Umbilical cord (tissue), 2 donors: ENCODE results near the gene ENTR1. TPM values are rescaled to one million over a fixed set of nuclear protein-coding genes. Genes with fewer than 3 reads are reported as not detected.

Source experiments
- DNase-seq: peaks from one replicate; pipeline ENCODE4 v3.0.0-alpha.2; 2015; ENCODE audit warnings: low spot score
- total RNA-seq: library from RNA; depleted of rRNA; stranded (reverse); fragments of >200 nt; gene quantifications from one replicate; pipeline ENCODE4 v1.2.3, GENCODE V29; 2014; ENCODE audit warnings: low replicate concordance; ENCODE audit not compliant: insufficient read depth

The ENTR1 gene, protein sequence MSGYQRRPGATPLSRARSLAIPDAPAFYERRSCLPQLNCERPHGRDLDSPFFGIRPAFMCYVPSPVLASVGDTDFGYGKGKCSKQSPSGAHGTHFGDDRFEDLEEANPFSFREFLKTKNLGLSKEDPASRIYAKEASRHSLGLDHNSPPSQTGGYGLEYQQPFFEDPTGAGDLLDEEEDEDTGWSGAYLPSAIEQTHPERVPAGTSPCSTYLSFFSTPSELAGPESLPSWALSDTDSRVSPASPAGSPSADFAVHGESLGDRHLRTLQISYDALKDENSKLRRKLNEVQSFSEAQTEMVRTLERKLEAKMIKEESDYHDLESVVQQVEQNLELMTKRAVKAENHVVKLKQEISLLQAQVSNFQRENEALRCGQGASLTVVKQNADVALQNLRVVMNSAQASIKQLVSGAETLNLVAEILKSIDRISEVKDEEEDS
- total RNA-seq, result 59.9 TPM

DNA sequence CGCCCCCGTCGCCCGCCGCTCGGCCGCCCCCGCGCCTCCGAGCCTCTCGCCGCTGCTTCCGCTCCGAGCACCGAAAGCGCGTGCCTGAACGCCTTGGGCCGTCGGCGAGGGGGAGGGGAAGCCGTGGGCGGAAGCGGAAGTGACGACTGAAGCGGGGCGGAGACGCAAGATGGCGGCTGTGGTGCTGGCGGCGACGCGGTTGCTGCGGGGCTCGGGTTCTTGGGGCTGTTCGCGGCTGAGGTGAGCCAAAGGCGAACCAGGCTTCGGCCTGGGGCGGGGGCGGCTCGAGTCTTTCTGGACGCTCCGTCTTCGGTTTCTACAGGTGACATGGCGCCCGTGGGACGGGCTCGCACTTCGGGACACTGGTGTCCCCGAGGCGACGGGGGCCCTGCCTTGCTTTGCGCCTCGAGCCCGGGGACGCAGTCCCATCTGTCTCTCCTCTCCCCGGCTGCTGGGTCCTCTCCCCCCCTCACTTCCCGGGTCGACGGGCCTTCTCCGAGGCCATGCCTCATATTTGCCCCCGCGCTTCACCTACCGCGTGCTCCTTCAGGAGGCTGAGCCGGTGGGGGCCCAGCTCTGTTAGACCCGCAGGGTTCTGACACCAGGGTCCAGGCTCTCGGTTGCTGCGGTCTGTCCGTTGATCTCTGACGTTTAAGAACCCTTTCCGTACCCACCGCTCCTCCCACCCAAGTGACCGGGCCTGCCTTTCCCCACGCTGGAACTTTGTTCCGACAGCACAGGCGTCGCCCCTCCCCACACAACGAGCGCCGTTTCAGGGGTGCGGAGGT lies at the start of gene ENTR1, which contains the start of gene PMPCA:
Gene ENTR1 (minus strand): TSS at position 115 of the 788 bp plus-strand sequence. CDS start 217 bp downstream, outside the sequence.
Gene PMPCA (plus strand): TSS at position 159 of the 788 bp plus-strand sequence. CDS start 11 bp downstream, at position 170.
- DNase-seq, result peak; percentile 89

DNA sequence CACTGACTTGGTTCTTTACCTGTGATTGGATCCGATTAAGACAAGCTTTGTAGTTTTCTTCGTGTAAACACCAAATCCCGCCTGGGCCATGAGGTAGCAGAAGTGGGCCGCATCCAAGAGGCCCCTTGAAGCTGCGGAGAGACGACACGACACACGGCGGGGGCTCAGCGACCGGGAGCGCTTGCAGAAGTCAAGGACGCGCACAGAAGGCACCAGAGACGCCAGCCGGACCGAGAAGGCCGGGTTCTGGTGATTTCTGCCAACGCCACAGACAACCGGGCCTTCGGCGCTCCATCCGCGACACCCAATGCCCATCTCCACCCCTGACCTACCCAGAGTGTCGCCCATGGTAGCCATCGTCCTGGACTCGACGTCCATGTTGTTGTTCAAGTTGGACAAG lies 49.0 kb upstream of the ENTR1 start:
- no peak for DNase-seq

DNA sequence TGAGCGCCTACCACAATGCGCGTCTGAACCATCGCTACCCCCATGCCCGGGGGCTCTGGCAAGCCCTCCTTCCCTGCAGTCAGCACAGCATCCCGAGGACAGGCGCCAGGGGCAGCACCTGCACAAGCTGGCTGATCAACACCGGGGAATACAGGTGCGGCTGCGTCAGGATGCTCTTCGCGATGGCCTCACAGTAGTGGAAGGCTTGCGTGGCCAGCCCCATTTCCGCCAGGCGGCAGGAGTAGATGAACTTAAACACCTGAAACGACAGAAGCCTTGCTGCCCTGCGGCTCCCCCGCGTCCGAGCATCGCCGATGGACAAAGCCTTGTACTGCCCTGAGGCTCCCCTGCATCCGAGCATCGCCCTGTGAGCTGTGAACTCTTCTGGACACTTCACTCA lies 46.9 kb upstream of the ENTR1 start:
- DNase-seq, result no peak

DNA sequence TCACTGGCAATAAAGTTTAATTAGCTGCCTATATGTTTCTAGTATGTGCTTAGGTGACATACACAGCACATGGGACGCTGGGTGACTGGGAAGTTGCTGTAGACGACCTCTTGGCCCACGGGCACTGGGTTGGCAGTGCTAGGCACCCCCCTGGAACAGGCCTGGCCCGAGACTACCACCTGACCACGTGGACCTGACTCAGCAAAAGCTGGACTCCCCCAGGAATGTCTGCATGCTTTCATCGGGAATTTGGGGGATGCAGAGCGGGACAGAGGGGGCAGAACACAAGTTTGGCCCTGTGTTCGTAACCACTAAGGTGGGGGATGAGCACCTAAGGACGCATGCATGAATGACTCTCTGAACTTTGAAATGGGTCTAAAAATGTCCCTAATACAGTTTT lies 45.8 kb upstream of the ENTR1 start:
- no peak for DNase-seq

DNA sequence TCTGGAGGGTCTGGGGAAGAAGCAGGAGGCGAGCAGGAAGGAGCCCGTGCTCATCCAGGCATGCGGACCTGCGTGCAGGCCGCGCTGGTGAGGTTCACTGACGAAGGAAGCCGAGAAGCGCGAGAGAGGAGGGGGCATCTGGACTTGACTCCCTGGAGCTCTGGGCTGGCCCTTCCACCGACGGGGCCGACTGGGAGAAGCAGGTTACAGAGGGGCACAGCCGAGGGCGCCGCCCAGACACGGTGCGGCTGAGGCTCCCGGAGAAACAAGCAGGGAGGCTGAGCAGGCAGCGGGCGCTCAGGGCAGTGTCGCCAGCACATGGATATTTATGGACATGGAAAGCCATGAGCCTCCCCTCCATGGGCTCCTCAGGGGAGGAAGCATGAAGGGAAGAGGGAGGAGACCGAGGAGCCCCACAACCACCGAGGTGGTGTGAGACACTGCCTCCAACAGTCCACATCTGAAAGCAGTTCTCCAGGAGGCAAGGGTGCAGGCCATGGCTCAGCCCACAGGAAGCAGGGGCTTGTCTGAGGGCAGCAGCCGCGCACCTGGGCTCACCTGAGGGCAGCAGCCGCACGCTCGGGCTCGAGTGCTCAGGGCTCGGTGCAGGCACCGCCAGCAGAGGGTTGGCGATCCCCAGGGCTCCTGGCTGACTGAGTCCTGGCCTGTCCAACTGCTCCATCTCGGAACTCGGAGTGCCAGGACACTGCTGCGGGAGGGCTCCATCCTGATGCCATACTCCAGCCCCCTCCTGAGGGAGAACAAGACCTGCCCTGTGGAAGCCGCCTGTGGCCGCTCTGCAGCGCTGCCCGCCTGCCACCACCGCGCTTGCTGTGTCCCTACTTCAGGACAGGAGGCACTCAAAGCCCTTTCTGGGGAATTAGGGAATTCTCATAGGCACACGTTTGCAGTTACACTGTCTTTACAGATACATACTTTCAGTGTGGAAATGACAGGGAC lies 44.9 kb upstream of the ENTR1 start:
- DNase-seq, result no peak

DNA sequence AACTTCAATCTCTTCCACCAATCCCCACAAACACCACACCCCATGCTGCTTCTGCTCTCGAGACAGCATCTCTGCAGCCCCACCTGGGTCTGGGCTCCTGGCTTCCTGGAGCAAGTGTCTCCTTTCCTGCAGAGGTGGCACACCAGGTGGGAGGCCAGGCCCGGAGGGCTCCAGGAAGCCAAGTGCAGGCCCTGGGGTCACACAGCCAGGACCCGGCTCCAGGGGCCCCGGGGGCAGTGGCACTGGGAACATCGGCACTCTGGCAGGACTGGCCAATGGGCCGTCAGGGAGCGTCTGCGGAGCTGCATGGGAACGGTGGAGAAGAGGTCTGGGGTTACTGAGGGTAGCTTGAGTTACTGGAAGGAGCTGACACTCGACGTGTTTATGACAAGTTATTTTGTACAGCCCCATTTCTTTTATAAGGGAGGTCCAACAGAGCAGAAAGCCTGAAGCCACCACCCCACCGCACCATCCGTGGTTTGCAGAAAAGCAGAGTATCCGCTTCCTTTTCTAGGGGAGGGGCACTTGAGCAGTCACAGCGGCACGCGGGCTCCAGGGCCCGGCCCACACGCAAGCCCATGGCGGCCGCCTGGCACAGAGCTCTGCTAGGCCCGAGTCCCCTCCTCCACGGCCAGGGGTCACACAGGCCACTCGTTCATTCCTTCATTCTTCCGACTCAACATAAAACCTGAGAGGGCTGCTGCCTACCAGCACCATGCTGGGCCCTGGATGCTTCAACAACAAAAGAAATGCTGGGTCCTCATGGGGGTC lies 43.8 kb upstream of the ENTR1 start:
- DNase-seq, result no peak

DNA sequence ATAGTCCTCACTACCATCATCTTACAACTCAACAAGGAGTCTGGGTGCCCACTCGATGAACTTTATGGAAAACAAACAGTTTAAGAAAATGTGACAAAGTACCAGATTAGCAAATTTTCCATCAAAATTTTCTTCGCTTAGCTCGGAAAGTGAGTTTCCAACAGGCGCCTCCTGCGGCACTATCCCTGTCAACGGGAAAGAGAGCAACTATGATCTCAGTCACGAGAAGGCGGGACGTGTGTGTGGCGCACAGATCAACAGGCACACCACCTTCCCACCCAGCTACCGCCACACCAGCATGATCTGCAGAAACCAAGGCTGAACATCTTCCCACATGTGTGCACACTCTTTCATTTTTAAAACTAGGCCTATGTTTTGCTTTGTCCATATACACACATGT lies 42.9 kb upstream of the ENTR1 start:
- DNase-seq, result no peak

DNA sequence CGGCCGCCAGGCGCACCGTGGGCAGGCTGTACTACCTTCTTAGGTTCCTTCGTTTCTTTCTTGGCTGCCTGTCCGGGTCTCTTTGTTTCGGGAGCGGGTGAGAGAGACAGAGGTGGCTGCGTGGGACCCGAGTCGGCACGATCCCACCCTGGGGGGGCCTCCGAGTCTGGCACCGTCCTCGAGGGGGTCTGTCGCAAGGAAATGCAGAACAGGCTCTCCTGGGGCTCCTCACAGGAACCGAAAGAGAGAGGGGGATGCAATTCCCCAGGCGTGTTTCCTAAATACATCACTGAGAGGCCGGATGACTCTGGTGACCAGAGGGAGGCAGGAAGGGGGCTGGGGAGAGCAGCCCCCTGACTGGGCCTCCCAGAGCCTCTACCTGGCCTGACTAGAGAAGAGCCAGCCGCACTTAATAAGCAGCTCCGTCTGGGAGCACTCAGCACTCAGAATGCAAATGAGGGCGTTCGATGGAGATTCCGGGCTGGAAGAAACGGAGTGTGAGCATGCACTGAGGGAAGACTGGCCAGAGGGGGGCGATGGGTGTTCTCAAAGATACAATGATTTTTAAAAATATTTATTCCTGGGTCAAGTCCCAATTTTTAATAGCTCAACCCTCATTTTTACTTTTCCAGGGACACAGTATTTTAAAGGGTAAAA lies 40.9 kb upstream of the ENTR1 start:
- no peak for DNase-seq

DNA sequence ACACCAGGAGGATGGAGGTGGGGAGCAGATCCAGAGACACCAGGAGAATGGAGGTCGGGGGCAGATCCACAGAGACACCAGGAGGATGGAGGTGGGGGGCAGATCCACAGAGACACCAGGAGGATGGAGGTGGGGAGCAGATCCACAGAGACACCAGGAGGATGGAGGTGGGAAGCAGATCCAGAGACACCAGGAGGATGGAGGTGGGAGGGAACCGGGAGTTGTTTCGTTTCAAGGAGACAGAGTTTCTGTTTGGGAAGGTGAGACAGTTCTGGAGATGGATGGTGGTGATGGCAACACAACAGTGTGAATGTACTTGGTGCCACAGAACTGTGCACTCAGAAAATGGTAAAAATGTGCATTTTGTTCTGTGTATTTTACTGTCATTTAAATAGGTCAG lies 38.2 kb upstream of the ENTR1 start:
- DNase-seq, result no peak

DNA sequence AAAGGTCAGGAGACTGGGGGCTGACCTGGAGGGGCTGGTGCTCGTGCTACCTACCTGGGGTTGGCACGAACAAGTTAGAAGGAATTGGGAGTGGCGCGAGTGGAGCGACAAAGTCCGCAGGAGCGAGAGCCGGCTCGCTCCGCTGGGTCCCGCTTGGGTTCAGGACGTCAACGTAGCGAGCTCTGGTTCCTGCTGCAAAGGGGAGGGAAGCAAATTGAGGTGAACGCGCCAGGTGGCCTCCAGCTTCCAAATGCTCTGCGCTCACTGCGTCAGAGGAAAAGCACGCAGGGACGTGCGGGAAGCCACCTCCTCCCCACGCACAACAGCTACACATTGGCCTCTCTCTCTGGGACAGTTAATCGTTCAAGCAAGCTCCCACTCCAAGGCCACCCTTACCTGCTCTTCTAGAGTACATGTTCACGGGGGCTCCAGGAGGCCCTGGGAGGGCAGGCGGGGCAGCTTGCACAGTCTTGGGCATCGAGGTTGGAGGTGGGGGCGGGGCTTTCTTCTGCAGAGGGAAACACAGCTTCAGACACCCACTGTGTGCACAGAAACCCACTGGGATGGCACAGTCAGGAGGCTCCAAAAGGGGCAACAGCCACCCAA lies 36.9 kb upstream of the ENTR1 start:
- DNase-seq, result no peak

DNA sequence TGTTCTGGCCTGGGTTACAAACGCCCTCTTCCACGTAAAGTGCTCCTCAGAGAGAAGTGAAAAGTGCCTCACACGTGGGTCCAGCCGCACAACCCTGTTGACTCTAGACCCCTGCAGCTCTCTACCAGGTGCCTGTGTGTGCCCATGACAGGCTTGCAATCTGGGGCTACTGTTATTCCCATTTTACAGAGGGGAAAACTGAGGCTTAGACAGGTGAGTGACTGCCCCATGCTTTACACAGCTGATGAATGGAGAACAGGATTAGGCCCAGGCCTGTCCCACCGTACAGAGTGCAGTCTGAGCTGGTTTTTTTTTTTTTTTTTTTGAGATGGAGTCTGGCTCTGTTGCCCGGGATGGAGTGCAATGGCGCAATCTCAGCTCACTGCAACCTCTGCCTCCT lies 35.4 kb upstream of the ENTR1 start:
- DNase-seq, result no peak

DNA sequence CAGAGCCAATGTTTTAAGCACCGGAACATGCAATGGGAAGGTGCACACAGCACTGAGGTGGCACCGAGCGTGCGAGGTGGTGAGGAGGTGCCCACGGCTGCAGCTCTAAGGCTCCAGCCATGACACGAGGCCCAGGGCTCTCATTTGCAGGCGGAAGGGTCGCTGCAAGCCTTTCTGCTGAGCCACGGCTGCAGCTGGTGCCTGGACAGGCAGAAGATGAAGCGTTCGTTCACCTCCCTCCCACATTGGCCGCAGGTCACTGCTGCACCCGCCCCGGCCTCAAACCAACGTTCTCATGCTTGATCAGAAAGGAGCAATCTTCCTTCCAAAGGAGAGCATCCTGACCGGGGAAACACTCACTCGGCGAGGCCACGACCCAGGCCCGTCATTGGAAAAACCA lies 33.7 kb upstream of the ENTR1 start:
- no peak for DNase-seq

DNA sequence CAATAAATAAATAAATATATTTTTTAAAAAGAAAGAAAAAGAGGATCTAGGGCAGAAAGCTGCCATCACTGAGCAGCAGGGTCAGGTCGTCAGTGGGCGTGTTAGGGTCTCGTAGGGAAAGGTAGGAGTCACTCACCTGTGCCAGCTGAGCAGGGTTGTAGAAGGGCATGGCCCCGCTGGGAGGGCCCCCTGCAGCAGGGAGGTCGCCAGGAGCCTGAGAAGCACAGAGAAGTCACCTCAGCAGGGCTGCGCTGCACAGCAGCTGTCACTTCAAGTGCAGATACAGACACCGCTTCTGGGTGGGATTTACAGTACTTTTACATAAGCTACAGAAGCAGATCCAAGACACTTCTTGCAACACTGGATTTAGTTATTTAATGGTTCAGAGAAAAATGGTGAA lies 33.3 kb upstream of the ENTR1 start:
- no peak for DNase-seq

DNA sequence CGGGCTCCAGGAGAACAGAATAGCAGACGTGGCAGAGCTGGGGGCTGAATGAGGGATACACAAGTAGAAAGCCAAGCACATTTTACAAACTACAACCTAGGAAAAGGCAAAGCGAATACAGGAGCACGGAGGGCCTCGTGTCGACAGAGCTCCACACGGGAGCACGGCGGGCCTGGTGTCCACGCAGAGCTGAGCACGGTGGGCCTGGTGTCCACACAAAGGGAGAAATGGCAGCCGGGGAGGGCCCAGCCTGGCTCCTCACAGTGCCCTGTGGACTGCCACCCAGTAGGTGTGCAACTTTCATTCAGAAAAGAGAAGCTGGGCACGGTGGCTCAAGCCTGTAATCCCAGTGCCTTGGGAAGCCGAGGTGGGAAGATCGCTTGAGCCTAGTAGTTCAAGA lies 32.7 kb upstream of the ENTR1 start:
- DNase-seq, result no peak

DNA sequence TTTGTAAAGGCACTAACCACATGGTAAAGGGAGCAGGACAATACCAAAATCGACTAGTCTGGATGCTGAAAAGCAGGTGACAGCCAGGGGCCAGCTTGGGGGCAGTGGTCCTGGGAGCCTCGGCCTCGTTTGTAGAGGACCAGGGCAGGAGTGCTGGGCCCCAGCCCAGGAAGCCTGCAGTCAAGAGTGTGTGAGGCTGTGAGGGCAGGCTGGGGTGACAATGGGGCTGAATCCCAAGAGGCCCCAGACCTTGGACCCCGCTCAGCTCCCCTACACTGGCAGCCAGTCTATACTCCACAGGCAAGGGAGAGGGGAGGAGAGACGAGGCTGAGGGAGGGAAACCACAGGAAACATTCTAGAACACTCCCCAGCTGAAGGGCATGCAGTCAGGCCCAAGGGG lies 31.9 kb upstream of the ENTR1 start:
- no peak for DNase-seq

DNA sequence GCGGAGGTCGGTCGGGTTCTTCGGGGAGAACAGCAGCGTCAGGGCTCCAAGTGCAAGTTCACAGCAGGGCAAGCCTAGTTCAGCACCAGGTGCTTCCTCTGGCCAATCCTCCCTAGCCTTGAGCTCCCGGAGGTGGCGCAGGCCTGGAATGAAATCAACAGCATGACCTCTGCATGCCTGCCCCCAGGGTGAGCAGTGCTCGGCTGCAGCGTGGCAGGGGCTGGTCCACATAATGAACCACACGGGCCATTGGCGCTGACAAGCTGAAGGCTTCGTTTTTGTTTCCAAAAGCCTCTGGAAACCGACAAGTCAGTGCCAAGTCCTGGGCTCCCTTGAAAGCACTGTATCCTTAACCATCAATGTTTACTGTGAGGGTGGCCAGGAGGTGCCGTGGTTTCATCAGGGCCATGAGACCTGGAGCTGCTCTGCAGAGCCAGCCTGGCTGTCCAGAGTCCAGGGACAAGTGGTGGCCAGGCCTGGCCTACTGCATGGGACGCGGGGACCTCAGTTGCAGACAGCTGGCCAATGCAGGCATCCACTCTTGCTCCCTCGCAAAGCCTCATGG lies 31.3 kb upstream of the ENTR1 start:
- DNase-seq, result no peak

DNA sequence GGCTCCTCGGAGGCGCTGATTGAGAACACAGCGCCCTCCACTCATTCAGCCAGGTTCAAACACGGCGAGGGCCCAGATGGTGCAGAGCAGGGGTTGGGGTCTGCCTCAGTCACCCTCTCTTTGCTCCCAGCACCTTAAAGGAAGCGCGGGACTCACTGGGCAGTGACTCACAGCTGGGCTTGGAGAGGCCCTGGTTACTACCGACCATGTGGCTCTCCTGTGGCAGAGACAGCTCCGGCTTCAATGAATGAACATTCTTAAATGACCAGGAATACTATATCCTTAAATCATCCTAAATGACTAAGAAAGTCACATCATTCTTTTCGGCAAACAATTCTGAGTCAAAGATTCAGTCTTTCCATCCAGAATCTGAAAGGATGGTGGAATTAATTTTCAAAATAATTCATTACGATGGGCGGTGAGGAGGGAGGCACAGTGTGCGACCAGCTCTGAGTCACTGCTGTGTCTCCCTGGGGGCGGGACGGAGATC lies 30.8 kb upstream of the ENTR1 start:
- no peak for DNase-seq

DNA sequence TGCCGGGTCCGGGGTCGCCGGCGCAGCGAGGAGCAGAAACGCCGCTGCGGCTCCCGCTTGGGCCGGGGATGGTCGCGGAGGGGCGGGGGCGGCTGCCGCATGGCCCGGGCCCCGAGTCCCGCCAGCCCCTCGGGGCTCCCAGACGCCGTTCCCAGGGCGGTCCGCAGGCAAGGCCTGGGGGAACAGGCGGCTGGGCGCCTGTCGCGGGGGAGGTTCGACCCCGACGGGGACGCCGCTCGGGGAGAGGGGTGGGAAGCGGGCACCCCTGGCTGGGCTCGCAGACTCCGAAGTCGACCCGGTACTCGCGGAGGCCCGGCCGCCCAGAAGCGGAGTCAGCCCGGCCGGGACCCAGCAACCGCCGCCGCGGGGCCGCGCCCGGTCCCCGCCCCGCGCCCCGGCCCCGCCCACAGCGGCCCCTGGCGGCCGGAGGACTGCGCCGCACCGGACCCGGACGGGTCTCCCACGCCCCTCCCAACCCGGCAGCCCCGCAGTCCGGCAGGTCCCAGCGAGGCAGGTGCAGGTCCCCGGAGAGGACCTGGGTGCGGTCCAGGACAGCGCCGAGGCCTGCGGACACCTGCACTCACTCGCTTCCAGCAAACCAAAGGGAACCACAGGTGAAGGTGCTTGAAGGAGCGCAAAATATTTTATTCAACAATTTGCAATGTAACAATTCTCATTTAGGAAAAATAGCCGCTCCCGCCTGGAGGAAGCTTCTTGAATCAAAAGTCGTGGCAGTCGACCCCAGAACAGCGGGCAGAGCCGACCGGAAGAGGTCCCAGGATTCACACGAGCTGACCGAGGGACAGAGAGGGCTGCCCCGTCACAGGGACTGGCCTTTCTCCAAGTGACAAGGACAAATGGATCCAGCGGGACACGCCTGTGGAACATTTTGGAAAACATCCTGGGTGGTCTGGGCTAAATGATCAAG lies 29.3 kb upstream of the ENTR1 start, which contains the start of gene INPP5E:
Gene INPP5E (minus strand): TSS at position 365 of the 928 bp plus-strand sequence. CDS start 426 bp downstream, outside the sequence.
- DNase-seq, result peak; percentile 59
